Spleen (tissue), 11 donors: ENCODE results near the gene ZSCAN9. TPM values are rescaled to one million over a fixed set of nuclear protein-coding genes. Genes with fewer than 3 reads are reported as not detected.

Experiments used
- DNase-seq: peaks from one replicate; pipeline ENCODE4 v3.0.0-alpha.2; 2020
- H3K27ac ChIP-seq, 8 donors: fragments of 200-600 bp; sonication (generic) in 7 of 8; 1 replicate in 4 of 8; 2 replicates in 4 of 8; pipeline versions ENCODE4 v1.5.0 to v1.8.0; 2016 to 2021; ENCODE audit warnings: inconsistent platforms in 4 of 8, mild to moderate bottlenecking in 4 of 8, moderate library complexity in 1 of 8
- H3K27me3 ChIP-seq, 7 donors: fragments of 200-600 bp; sonication (generic) in 6 of 7; replicated peaks in 1 of 7; 1 replicate in 4 of 7; 2 replicates in 3 of 7; pipeline versions ENCODE4 v1.5.0 to v1.8.0; 2016 to 2021; ENCODE audit warnings: inconsistent platforms in 3 of 7, mild to moderate bottlenecking in 1 of 7
- H3K36me3 ChIP-seq, 6 donors: fragments of 200-600 bp; sonication (generic) in 5 of 6; 1 replicate in 4 of 6; 2 replicates in 2 of 6; pipeline versions ENCODE4 v1.5.0 to v1.8.0; 2016 to 2021; ENCODE audit warnings: inconsistent platforms in 2 of 6
- H3K4me1 ChIP-seq, 6 donors: fragments of 200-600 bp; sonication (generic) in 5 of 6; 1 replicate in 3 of 6; 2 replicates in 3 of 6; pipeline versions ENCODE4 v1.5.0 to v1.8.0; 2016 to 2021; ENCODE audit warnings: inconsistent platforms in 3 of 6
- H3K4me3 ChIP-seq, 8 donors: fragments of 200-600 bp; sonication (generic) in 7 of 8; 1 replicate in 4 of 8; 2 replicates in 4 of 8; pipeline versions ENCODE4 v1.5.0 to v1.8.0; 2016 to 2021; ENCODE audit warnings: inconsistent platforms in 4 of 8, mild to moderate bottlenecking in 4 of 8, moderate library complexity in 2 of 8
- H3K9me3 ChIP-seq, 8 donors: fragments of 200-600 bp; sonication (generic) in 7 of 8; 1 replicate in 4 of 8; 2 replicates in 4 of 8; pipeline versions ENCODE4 v1.5.0 to v1.8.0; 2016 to 2021; ENCODE audit warnings: inconsistent platforms in 4 of 8
- CTCF ChIP-seq, 11 experiments: fragments of 200-600 bp in 7 of 11; fragments of 450-650 bp in 4 of 11; sonication (generic) in 4 of 11; IDR thresholded peaks in 8 of 11; conservative IDR thresholded peaks in 3 of 11; 1 replicate in 7 of 11; 2 replicates in 4 of 11; pipeline versions ENCODE4 v1.4.0 to v1.8.0; 2016 to 2021; ENCODE audit warnings: antibody characterized with exemption in 11 of 11, inconsistent platforms in 4 of 11, mild to moderate bottlenecking in 1 of 11
- POLR2A ChIP-seq, 3 donors: fragments of 450-650 bp; IDR thresholded peaks; one replicate each; pipeline ENCODE4 v1.5.1; 2017; ENCODE audit warnings: antibody characterized with exemption in 3 of 3, mild to moderate bottlenecking in 1 of 3
- POLR2AphosphoS5 ChIP-seq, 3 donors: sonication (generic); formaldehyde crosslinking; IDR thresholded peaks; one replicate each; pipeline ENCODE4 v1.5.1; 2017; ENCODE audit warnings: antibody characterized with exemption in 3 of 3
- WGBS, 5 donors: extraction: QIAGEN DNeasy Blood & Tissue Kit in 3 of 5; methylation state at CpG; one replicate each; pipeline versions ENCODE4 v1.1.5 to v1.1.7; 2013 to 2018; 5-methylcytosine and 5-hydroxymethylcytosine counted together
- intact Hi-C: fragments of 100-400 bp; cut with DNase I; formaldehyde crosslinking; loops from one replicate; pipeline ENCODE4 v1.15.0; 2023; ENCODE audit warnings: low total_unique reads
- polyA plus RNA-seq, 3 donors: library from polyadenylated mRNA; stranded (reverse); fragments of 200-250 nt; gene quantifications; one replicate each; pipeline ENCODE4 v1.2.1, GENCODE V29; 2013
- total RNA-seq, 7 donors: library from RNA; depleted of rRNA in 3 of 7; stranded (reverse); fragments of >200 nt in 3 of 7; fragmentation: NEBNext Ultra II Directional in 4 of 7; extraction: Animal tissue kit (Norgen Biotek cat#: 25700) in 4 of 7; gene quantifications; one replicate each; pipeline versions ENCODE4 v1.1.0 to v1.2.1, GENCODE V29; 2016 to 2021
- donor health status: healthy with polysubstance abuse.
- donor health status: DM: no; HTN: no; CAD: no; lungs with moderate emphysema.
- donor health status: DM: no; HTN: no; CAD: no.
- donor health status: Bipolar disorder and iron deficiency.
- donor health status: healthy.
- donor health status: DM: no; HTN: no; CAD: no.
- donor health status: DM: yes; HTN: yes; CAD: no.

The ZSCAN9 gene
- total and polyA plus RNA-seq, 10 donors: 6.9 to 25.7 (median 14.2) TPM

- no peak for DNase-seq
- H3K4me1 ChIP-seq: peaks cover 11 to 51% (median 30%) of the 10 kb centered on the region in 6 donors
- intact Hi-C loops: no loop called here
- peaks cover 0 to 33% (median 25%) of the 10 kb centered on the region in 6 donors for H3K36me3 ChIP-seq
- H3K4me3 ChIP-seq: no peak overlapping the region
- no peaks in the 10 kb centered on the region for H3K27me3 ChIP-seq
- H3K9me3 ChIP-seq: no peaks in the 10 kb centered on the region
- peak overlapping the region in 2 of 8 donors; percentile 0 to 15 for H3K27ac ChIP-seq
- no peak for TF ChIP-seq POLR2A (IDR thresholded peaks at IDR 0.05)
- TF ChIP-seq POLR2AphosphoS5 (IDR thresholded peaks at IDR 0.05): no peak
- no peak for TF ChIP-seq CTCF (IDR thresholded peaks at IDR 0.05 in 8 of 11, conservative IDR thresholded peaks at IDR 0.05 in 3 of 11)
These were observed 44.4 kb downstream of the ZSCAN9 start for GRCh38 chr6:28269492-28269891.

- peak overlapping the region in 3 of 8 donors; percentile 23 to 36 (median 25) for H3K27ac ChIP-seq
- H3K27me3 ChIP-seq: no peaks in the 10 kb centered on the region
- H3K9me3 ChIP-seq: no peaks in the 10 kb centered on the region
- peaks cover 2 to 69% (median 49%) of the 10 kb centered on the region in 6 donors for H3K36me3 ChIP-seq
- no peak for TF ChIP-seq CTCF (IDR thresholded peaks at IDR 0.05 in 8 of 11, conservative IDR thresholded peaks at IDR 0.05 in 3 of 11)
- no peak for TF ChIP-seq POLR2A (IDR thresholded peaks at IDR 0.05)
- TF ChIP-seq POLR2AphosphoS5 (IDR thresholded peaks at IDR 0.05): no peak
- no peak overlapping the region for H3K4me3 ChIP-seq
- H3K4me1 ChIP-seq: peaks cover 0 to 21% (median 4%) of the 10 kb centered on the region in 6 donors
- no peak for DNase-seq
- intact Hi-C loops: no loop called here
These were observed 49.8 kb downstream of the ZSCAN9 start for GRCh38 chr6:28274888-28275287.

GRCh38 chr6:28277746-28278145, 52.7 kb downstream of the ZSCAN9 start:
- Histone ChIP-seq H3K27me3 (peaks cover 0 to 19% (median 0%) of the 10 kb centered on the region in 7 donors), H3K9me3 (no peaks in the 10 kb centered on the region), H3K4me3 (no peak overlapping the region), H3K27ac (no peak overlapping the region), H3K36me3 (peaks cover 2 to 53% (median 38%) of the 10 kb centered on the region in 6 donors), H3K4me1 (peaks cover 0 to 40% (median 21%) of the 10 kb centered on the region in 6 donors)
- TF ChIP-seq POLR2A (IDR thresholded peaks at IDR 0.05) (no peak), POLR2AphosphoS5 (IDR thresholded peaks at IDR 0.05) (no peak), CTCF (IDR thresholded peaks at IDR 0.05 in 8 of 11, conservative IDR thresholded peaks at IDR 0.05 in 3 of 11) (no peak)
- no peak for DNase-seq
- 79 to 90% (median 86%) methylated on average over 3 of the region's 3 CpGs for WGBS, 5 donors
- intact Hi-C loops: no loop called here

GRCh38 chr6:28280595-28281287, 55.7 kb downstream of the ZSCAN9 start:
- intact Hi-C loops: no loop called here
- no peak for DNase-seq
- Histone ChIP-seq H3K4me1 (peaks cover 0 to 25% (median 17%) of the 10 kb centered on the region in 6 donors), H3K36me3 (peaks cover 2 to 45% (median 20%) of the 10 kb centered on the region in 6 donors), H3K27me3 (peaks cover 0 to 19% (median 0%) of the 10 kb centered on the region in 7 donors), H3K9me3 (peaks cover 0 to 6% (median 0%) of the 10 kb centered on the region in 8 donors), H3K27ac (peak overlapping the region in 3 of 8 donors; percentile 32 to 62 (median 61)), H3K4me3 (peak overlapping the region; percentile 43 to 71 (median 54))
- no peak for TF ChIP-seq POLR2A (IDR thresholded peaks at IDR 0.05)
- no peak for TF ChIP-seq CTCF (IDR thresholded peaks at IDR 0.05 in 8 of 11, conservative IDR thresholded peaks at IDR 0.05 in 3 of 11)
- no peak for TF ChIP-seq POLR2AphosphoS5 (IDR thresholded peaks at IDR 0.05)
- 40 to 49% (median 44%) methylated on average over 3 of the region's 3 CpGs for WGBS, 5 donors
